CD8-positive, alpha-beta memory T cell (primary cell): ENCODE data around the gene SORCS3. TPM values are rescaled to one million over a fixed set of nuclear protein-coding genes. Genes with fewer than 3 reads are reported as not detected.

Experiments
- CTCF ChIA-PET: fragments of 350-600 bp; sonication (Branson Sonifier 250); formaldehyde crosslinking; loops from one replicate; lab custom pipeline; 2021; ENCODE audit warnings: antibody characterized with exemption; lab: Charles Lee
- POLR2A ChIA-PET: fragments of 350-600 bp; sonication (Branson Sonifier 250); formaldehyde crosslinking; loops from one replicate; lab custom pipeline; 2021; ENCODE audit warnings: antibody characterized with exemption; lab: Charles Lee
- DNase-seq, 5 donors: peaks; one replicate each; pipeline versions ENCODE4 v3.0.0 to v3.0.0-alpha.2; 2020 to 2022; ENCODE audit warnings: mixed read lengths in 1 of 5
- H3K27ac ChIP-seq: one replicate; pipeline ENCODE4 v1.7.0; 2013; ENCODE audit warnings: low read depth, mild to moderate bottlenecking, low read length, moderate library complexity
- H3K27me3 ChIP-seq: 2 replicates; pipeline ENCODE4 v1.7.0; 2013; ENCODE audit warnings: low read length, mild to moderate bottlenecking; ENCODE audit not compliant: insufficient read depth, poor library complexity, severe bottlenecking
- H3K36me3 ChIP-seq: 2 replicates; pipeline ENCODE4 v1.7.0; 2013; ENCODE audit warnings: mild to moderate bottlenecking, low read length, moderate library complexity; ENCODE audit not compliant: insufficient read depth
- H3K4me1 ChIP-seq: 2 replicates; pipeline ENCODE4 v1.7.0; 2013; ENCODE audit warnings: mild to moderate bottlenecking, low read length, moderate library complexity; ENCODE audit not compliant: insufficient read depth
- H3K4me3 ChIP-seq: 2 replicates; pipeline ENCODE4 v1.7.0; 2013; ENCODE audit warnings: mild to moderate bottlenecking, low read length
- H3K9me3 ChIP-seq: 2 replicates; pipeline ENCODE4 v1.7.0; 2013; ENCODE audit warnings: mild to moderate bottlenecking, low read length
- H3K27ac Mint-ChIP-seq, 8 donors: one replicate each; pipeline ENCODE4 v1.8.0; 2020 to 2021; ENCODE audit warnings: mixed read lengths in 8 of 8, mild to moderate bottlenecking in 6 of 8, inconsistent platforms in 3 of 8, moderate library complexity in 3 of 8
- H3K27me3 Mint-ChIP-seq, 2 donors: one replicate each; pipeline ENCODE4 v1.8.0; 2020 to 2021; ENCODE audit warnings: mixed read lengths in 2 of 2, mild to moderate bottlenecking in 1 of 2, moderate library complexity in 1 of 2
- H3K36me3 Mint-ChIP-seq, 3 donors: one replicate each; pipeline ENCODE4 v1.8.0; 2020 to 2021; ENCODE audit warnings: mixed read lengths in 3 of 3, inconsistent platforms in 1 of 3, mild to moderate bottlenecking in 1 of 3
- H3K4me1 Mint-ChIP-seq, 3 donors: one replicate each; pipeline ENCODE4 v1.8.0; 2020 to 2021; ENCODE audit warnings: mixed read lengths in 3 of 3, inconsistent platforms in 1 of 3, mild to moderate bottlenecking in 1 of 3
- H3K4me3 Mint-ChIP-seq, 7 donors: one replicate each; pipeline ENCODE4 v1.8.0; 2020 to 2021; ENCODE audit warnings: mixed read lengths in 7 of 7, mild to moderate bottlenecking in 6 of 7, moderate library complexity in 4 of 7, inconsistent platforms in 2 of 7
- H3K9me3 Mint-ChIP-seq, 5 donors: one replicate each; pipeline ENCODE4 v1.8.0; 2020 to 2022; ENCODE audit warnings: mixed read lengths in 5 of 5, mild to moderate bottlenecking in 3 of 5, moderate library complexity in 2 of 5, inconsistent platforms in 1 of 5
- polyA plus RNA-seq: library from polyadenylated mRNA; unstranded; fragments of 300-500 nt; fragmentation: Illumina TruSeq; gene quantifications from one replicate; pipeline ENCODE4 v1.2.3, GENCODE V29; 2021
- total RNA-seq, 2 experiments: library from RNA; stranded (reverse); gene quantifications; one replicate each; pipeline ENCODE4 v1.2.3, GENCODE V29; 2021

Gene SORCS3
- total and polyA plus RNA-seq, 3 experiments from 2014 or later, result not detected

DNA sequence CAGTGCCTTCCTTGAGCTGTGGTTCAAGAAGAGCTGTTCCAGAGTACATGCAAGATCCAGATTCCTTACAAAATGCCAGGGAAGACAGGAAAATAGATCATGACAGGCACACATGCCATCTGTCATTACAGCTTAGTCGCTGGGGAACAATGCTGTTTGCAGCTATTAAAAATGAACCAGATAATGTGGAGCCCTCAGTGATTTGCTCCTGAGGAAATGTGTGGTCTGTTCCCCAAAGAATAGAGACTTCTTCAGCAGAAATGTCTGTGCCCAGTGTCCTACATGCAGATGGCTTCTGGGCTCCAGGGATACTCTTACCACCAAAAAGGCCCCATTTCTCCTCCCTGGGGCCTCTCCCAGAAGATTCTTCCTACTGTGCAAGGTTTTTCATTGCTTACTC lies 627.9 kb downstream of the SORCS3 start:
- no peak for DNase-seq
- H3K27me3 Mint-ChIP-seq, result peaks cover 0 to 1% of the 10 kb centered on the region in 2 donors
- CTCF ChIA-PET, result no interaction called here

DNA sequence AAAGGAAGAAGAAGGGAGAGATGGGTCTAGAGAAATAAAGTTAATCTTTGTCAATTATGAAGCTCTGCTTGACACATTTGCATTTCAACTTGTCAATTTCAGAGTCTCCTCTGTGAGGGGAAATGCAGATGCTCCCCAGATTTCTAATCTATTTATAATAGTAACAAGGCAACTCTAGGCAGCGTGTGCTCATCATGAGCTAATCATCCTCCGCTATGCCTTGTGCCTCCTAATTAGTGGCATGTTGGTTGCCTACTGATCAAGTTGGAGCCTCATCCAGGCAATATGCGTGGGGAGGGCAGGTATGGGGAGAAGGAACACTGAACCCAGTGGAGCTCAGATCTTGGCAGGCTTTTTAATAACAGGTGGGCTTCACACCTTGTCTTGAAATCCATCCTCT lies 628.6 kb downstream of the SORCS3 start:
- Mint-ChIP-seq H3K9me3 (peaks cover 0 to 24% (median 3%) of the 10 kb centered on the region in 5 donors), H3K27me3 (peaks cover 0 to 1% of the 10 kb centered on the region in 2 donors), H3K4me1 (no peaks in the 10 kb centered on the region), H3K4me3 (no peak overlapping the region), H3K27ac (no peak overlapping the region), H3K36me3 (no peaks in the 10 kb centered on the region)
- no peaks in the 10 kb centered on the region for H3K27me3 ChIP-seq
- ChIA-PET POLR2A (no interaction called here), CTCF (no interaction called here)
- H3K27ac ChIP-seq, result no peak overlapping the region
- no peaks in the 10 kb centered on the region for H3K9me3 ChIP-seq
- H3K4me3 ChIP-seq, result no peak overlapping the region
- H3K36me3 ChIP-seq, result no peaks in the 10 kb centered on the region
- no peak for DNase-seq
- H3K4me1 ChIP-seq, result no peaks in the 10 kb centered on the region

More for the DNA sequence above, 627.9 kb downstream of the SORCS3 start:
- Mint-ChIP-seq H3K9me3 (peaks cover 0 to 24% (median 3%) of the 10 kb centered on the region in 5 donors), H3K27ac (no peak overlapping the region), H3K36me3 (no peaks in the 10 kb centered on the region), H3K4me1 (no peaks in the 10 kb centered on the region), H3K4me3 (no peak overlapping the region)
- Histone ChIP-seq H3K4me1 (no peaks in the 10 kb centered on the region), H3K36me3 (no peaks in the 10 kb centered on the region), H3K9me3 (no peaks in the 10 kb centered on the region), H3K27me3 (no peaks in the 10 kb centered on the region), H3K4me3 (no peak overlapping the region), H3K27ac (no peak overlapping the region)
- POLR2A ChIA-PET, result no interaction called here

DNA sequence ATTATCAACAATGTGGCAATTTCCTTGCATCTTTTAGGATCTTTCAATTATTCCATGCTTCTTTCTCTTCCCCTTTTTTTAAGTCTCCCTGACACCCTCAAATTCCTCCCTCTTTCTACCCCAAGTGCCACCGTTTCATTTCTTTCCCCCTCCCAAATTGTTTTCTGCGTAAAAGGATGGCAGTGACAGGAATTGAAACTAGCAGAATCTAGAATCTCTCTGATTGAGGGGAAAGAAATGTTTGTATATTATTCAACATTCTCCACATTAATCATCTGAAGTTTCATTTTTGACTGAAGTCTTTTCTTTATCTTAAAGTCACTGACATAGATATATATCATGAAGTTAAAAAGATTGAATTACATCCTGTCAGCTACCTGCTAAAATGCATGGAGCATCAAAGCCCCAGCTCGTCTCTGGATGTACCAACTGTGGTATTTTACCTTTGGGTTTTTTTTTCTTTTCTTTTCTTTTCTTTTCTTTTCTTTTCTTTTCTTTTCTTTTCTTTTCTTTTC lies 633.5 kb downstream of the SORCS3 start:
- DNase-seq, result no peak
- no peaks in the 10 kb centered on the region for H3K4me1 ChIP-seq
- POLR2A ChIA-PET, result no interaction called here
- peaks cover 0 to 18% (median 5%) of the 10 kb centered on the region in 5 donors for H3K9me3 Mint-ChIP-seq
- H3K27me3 ChIP-seq, result no peaks in the 10 kb centered on the region
- H3K9me3 ChIP-seq, result no peaks in the 10 kb centered on the region
- H3K27ac Mint-ChIP-seq, result no peak overlapping the region
- H3K36me3 Mint-ChIP-seq, result no peaks in the 10 kb centered on the region
- H3K27ac ChIP-seq, result no peak overlapping the region
- H3K4me1 Mint-ChIP-seq, result no peaks in the 10 kb centered on the region
- no peak overlapping the region for H3K4me3 Mint-ChIP-seq
- no peaks in the 10 kb centered on the region for H3K36me3 ChIP-seq
- H3K4me3 ChIP-seq, result no peak overlapping the region
- CTCF ChIA-PET, result no interaction called here
- H3K27me3 Mint-ChIP-seq, result no peaks in the 10 kb centered on the region

DNA sequence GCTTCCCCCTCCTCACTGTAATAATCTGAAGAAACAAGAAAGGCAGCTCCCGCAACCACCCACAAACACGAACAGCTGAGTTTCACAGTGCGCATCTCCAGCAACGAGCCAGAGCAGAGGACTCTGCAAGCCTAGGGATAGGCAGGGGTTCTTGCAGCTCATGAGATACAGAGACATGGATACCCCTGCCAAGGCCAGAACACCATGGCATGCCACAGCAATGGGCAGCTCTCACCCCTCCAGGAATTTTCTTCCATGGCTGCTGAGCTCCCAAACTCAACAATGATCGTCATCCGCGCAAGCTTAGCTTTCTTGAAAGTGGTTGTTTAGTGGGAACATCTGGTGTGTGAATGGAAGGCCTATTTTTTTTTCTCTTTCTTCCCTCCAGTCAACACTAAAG lies 637.3 kb downstream of the SORCS3 start:
- no peak overlapping the region for H3K4me3 Mint-ChIP-seq
- Histone ChIP-seq H3K9me3 (no peaks in the 10 kb centered on the region), H3K27me3 (no peaks in the 10 kb centered on the region), H3K4me3 (no peak overlapping the region), H3K27ac (no peak overlapping the region), H3K4me1 (no peaks in the 10 kb centered on the region), H3K36me3 (no peaks in the 10 kb centered on the region)
- no peak for DNase-seq
- H3K4me1 Mint-ChIP-seq, result no peaks in the 10 kb centered on the region
- POLR2A ChIA-PET, result interaction anchor here (0.6 kb wide), 1 partner anchor 187 kb away, joined by 4 read pairs; no protein-coding TSS in a partner anchor
- no peaks in the 10 kb centered on the region for H3K36me3 Mint-ChIP-seq
- H3K27me3 Mint-ChIP-seq, result no peaks in the 10 kb centered on the region
- H3K27ac Mint-ChIP-seq, result no peak overlapping the region
- CTCF ChIA-PET, result no interaction called here
- H3K9me3 Mint-ChIP-seq, result peaks cover 0 to 6% (median 3%) of the 10 kb centered on the region in 5 donors

DNA sequence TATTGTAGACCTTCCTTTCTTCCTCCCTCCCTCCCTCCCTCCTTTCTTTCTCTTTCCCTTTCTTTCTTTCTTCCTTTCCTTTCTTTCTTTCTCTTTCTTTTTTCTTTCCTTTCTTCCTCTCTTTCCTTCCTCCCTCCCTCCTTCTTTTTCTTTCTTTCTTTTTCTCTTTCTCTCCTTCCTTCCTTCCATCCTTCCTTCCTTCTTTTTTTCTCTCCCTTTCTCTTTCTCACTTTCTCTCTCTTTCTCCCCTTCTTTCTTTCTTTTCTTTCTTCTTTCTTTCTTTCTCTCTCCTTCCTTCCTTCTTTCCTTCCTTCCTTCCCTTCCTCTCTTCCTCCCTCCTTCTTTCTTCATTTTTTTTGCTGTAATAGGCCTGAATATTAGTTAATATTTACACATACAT lies 638.0 kb downstream of the SORCS3 start:
- ChIA-PET POLR2A (no interaction called here), CTCF (no interaction called here)
- Mint-ChIP-seq H3K27me3 (no peaks in the 10 kb centered on the region), H3K4me3 (no peak overlapping the region), H3K36me3 (no peaks in the 10 kb centered on the region), H3K27ac (no peak overlapping the region), H3K4me1 (no peaks in the 10 kb centered on the region), H3K9me3 (peaks cover 0 to 8% (median 3%) of the 10 kb centered on the region in 5 donors)
- Histone ChIP-seq H3K27me3 (no peaks in the 10 kb centered on the region), H3K4me1 (no peaks in the 10 kb centered on the region), H3K4me3 (no peak overlapping the region), H3K27ac (no peak overlapping the region), H3K36me3 (no peaks in the 10 kb centered on the region), H3K9me3 (no peaks in the 10 kb centered on the region)
- no peak for DNase-seq

DNA sequence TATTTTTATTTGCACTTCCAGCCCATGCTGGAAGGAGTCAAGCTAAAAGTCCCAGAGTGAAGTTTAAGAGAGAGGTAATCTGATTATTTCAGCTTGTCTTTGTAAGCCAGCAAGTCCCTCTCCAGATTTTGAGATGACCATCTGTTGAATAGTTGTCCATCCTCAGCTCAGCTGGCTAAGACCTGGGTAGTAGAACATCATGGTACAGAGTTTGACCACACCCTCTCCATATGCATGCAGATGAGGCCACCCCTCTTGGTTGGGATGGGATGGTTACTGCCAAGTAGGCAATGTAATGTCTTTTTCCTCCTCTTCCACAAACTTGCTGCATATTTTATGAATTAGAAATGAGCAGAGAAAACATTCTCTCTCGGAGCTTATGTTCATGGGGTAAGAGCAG lies 639.8 kb downstream of the SORCS3 start:
- H3K4me1 ChIP-seq, result no peaks in the 10 kb centered on the region
- ChIA-PET CTCF (no interaction called here), POLR2A (no interaction called here)
- Mint-ChIP-seq H3K9me3 (peaks cover 1 to 5% (median 3%) of the 10 kb centered on the region in 5 donors), H3K27ac (no peak overlapping the region), H3K36me3 (no peaks in the 10 kb centered on the region), H3K4me3 (no peak overlapping the region), H3K27me3 (no peaks in the 10 kb centered on the region), H3K4me1 (no peaks in the 10 kb centered on the region)
- DNase-seq, result no peak
- H3K27me3 ChIP-seq, result no peaks in the 10 kb centered on the region
- H3K9me3 ChIP-seq, result no peaks in the 10 kb centered on the region
- no peak overlapping the region for H3K4me3 ChIP-seq
- no peaks in the 10 kb centered on the region for H3K36me3 ChIP-seq
- H3K27ac ChIP-seq, result no peak overlapping the region

DNA sequence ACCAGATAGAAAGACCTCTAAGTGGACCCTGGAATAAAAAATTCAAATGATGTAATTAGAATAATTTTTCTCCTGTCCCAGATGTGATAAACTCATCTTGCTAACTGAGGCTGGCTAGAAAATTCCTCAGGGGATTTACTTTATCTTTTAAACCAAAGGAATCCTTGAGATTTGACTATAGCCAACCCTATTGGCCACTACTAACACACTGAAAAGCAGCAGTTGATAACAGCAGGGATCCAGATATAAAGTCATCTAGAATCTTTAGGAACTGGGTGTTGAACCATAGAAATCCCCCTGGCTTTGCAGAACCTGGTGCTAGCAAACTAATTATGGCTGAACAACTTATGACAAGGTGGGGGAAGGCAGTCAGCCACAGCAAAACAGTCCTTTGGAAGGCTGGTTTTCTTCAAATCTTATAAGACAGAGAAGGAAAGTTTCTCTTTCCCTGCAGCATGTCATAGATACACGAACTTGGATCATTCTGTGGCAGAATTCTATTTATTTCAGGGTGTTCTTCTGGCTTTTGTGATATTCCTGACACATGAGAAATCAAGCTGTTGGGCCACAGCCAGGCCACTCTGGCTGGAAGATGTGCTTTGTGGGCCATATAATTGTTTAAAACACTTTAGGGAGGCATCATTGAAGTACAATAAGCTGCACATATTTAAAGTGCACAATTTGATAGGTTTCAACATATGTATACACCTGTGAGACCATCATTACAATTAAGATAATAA lies 643.6 kb downstream of the SORCS3 start:
- Mint-ChIP-seq H3K4me3 (no peak overlapping the region), H3K9me3 (peaks cover 1 to 7% (median 4%) of the 10 kb centered on the region in 5 donors), H3K27ac (no peak overlapping the region), H3K4me1 (no peaks in the 10 kb centered on the region), H3K36me3 (no peaks in the 10 kb centered on the region), H3K27me3 (no peaks in the 10 kb centered on the region)
- no peak for DNase-seq
- H3K9me3 ChIP-seq, result no peaks in the 10 kb centered on the region
- no peak overlapping the region for H3K27ac ChIP-seq
- H3K4me1 ChIP-seq, result no peaks in the 10 kb centered on the region
- no peaks in the 10 kb centered on the region for H3K36me3 ChIP-seq
- H3K27me3 ChIP-seq, result no peaks in the 10 kb centered on the region
- POLR2A ChIA-PET, result no interaction called here
- H3K4me3 ChIP-seq, result no peak overlapping the region
- CTCF ChIA-PET, result no interaction called here

DNA sequence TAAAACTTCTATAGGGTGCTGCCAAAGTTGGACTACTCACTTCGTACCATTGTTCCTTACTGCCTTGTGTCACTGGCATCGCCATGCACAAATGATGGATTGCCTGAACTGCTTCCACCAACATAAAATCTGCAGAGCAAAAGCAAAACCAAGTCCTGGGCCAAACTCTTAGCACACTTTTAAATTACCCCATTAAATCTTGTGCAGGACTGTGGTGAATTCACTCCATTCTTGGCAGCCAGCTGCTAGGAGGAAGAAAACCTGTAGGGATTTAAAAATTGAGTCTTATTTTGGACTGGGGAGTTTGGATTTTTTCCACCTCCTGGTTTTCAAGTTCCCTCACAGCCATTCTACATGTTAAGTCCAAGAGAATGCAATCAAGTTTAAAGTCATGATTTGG lies 646.9 kb downstream of the SORCS3 start:
- POLR2A ChIA-PET, result no interaction called here
- Mint-ChIP-seq H3K36me3 (no peaks in the 10 kb centered on the region), H3K4me3 (no peak overlapping the region), H3K4me1 (no peaks in the 10 kb centered on the region), H3K27ac (no peak overlapping the region), H3K9me3 (peaks cover 0 to 11% (median 2%) of the 10 kb centered on the region in 5 donors), H3K27me3 (no peaks in the 10 kb centered on the region)
- H3K4me1 ChIP-seq, result no peaks in the 10 kb centered on the region
- H3K27me3 ChIP-seq, result no peaks in the 10 kb centered on the region
- H3K9me3 ChIP-seq, result no peaks in the 10 kb centered on the region
- H3K36me3 ChIP-seq, result no peaks in the 10 kb centered on the region
- no peak for DNase-seq
- no peak overlapping the region for H3K27ac ChIP-seq
- no peak overlapping the region for H3K4me3 ChIP-seq
- CTCF ChIA-PET, result no interaction called here
